Transverse colon (tissue), 4 donors: ENCODE results near the gene RAI1. TPM values are rescaled to one million over a fixed set of nuclear protein-coding genes. Genes with fewer than 3 reads are reported as not detected.

Experiments used
- DNase-seq: peaks from one replicate; pipeline ENCODE4 v3.0.0-alpha.2; 2019
- H3K27ac ChIP-seq, 4 donors: fragments of 200-600 bp; sonication (generic); 2 replicates each; pipeline ENCODE4 v1.5.1; 2016 to 2018; ENCODE audit warnings: inconsistent platforms in 4 of 4
- H3K27me3 ChIP-seq: fragments of 200-600 bp; sonication (generic); 2 replicates; pipeline ENCODE4 v1.5.1; 2017; ENCODE audit warnings: inconsistent platforms
- H3K36me3 ChIP-seq, 4 donors: fragments of 200-600 bp; sonication (generic); 2 replicates each; pipeline ENCODE4 v1.5.1; 2017 to 2019; ENCODE audit warnings: inconsistent platforms in 4 of 4
- H3K4me1 ChIP-seq, 4 donors: fragments of 200-600 bp; sonication (generic); 2 replicates each; pipeline ENCODE4 v1.5.1; 2017 to 2020; ENCODE audit warnings: inconsistent platforms in 4 of 4
- H3K4me3 ChIP-seq, 4 donors: fragments of 200-600 bp; sonication (generic); 1 replicate in 1 of 4; 2 replicates in 3 of 4; pipeline versions ENCODE4 v1.5.1 to v1.6.1; 2017 to 2019; ENCODE audit warnings: inconsistent platforms in 4 of 4
- H3K9me3 ChIP-seq, 2 donors: fragments of 200-600 bp; sonication (generic); 2 replicates each; pipeline ENCODE4 v1.5.1; 2017 to 2019; ENCODE audit warnings: inconsistent platforms in 2 of 2
- EP300 ChIP-seq: sonication (generic); formaldehyde crosslinking; IDR thresholded peaks from one replicate; pipeline ENCODE4 v1.6.1; 2017; ENCODE audit warnings: antibody characterized with exemption, low read depth
- POLR2A ChIP-seq: fragments of 450-650 bp; IDR thresholded peaks from one replicate; pipeline ENCODE4 v1.6.1; 2016; ENCODE audit warnings: antibody characterized with exemption, mild to moderate bottlenecking, moderate library complexity
- POLR2AphosphoS5 ChIP-seq, 3 donors: sonication (generic); formaldehyde crosslinking; IDR thresholded peaks; one replicate each; pipeline ENCODE4 v1.6.1; 2016; ENCODE audit warnings: antibody characterized with exemption in 3 of 3
- WGBS, 2 donors: methylation state at CpG; one replicate each; pipeline ENCODE4 v1.1.5; 2018; ENCODE audit warnings: low coverage in 1 of 2; 5-methylcytosine and 5-hydroxymethylcytosine counted together
- in situ Hi-C, 4 donors: fragments of 200-750 bp; cut with MboI; loops; one replicate each; pipeline versions ENCODE4 v1.15.0 to v1.15.1; 2017; ENCODE audit warnings: low sequenced_read_pairs in 3 of 4, low pct_ligation_motif_present in 1 of 4, low pct_unique_long_range_greater_than_20kb in 1 of 4
- intact Hi-C: fragments of 100-400 bp; cut with DNase I; formaldehyde crosslinking; loops from one replicate; pipeline ENCODE4 v1.15.1; 2023; ENCODE audit warnings: low total_unique reads
- total RNA-seq, 4 donors: library from RNA; depleted of rRNA; stranded (reverse); fragments of >200 nt; gene quantifications; one replicate each; pipeline ENCODE4 v1.1.0, GENCODE V29; 2016
- TF ChIP-seq, protein P1 (sequence below), 5 experiments: fragments of 200-600 bp in 3 of 5; fragments of 450-650 bp in 2 of 5; sonication (generic) in 3 of 5; IDR thresholded peaks; 1 replicate in 2 of 5; 2 replicates in 3 of 5; pipeline ENCODE4 v1.5.1; 2016 to 2017; ENCODE audit warnings: antibody characterized with exemption in 5 of 5, inconsistent platforms in 3 of 5, mild to moderate bottlenecking in 2 of 5, moderate library complexity in 1 of 5

RAI1 gene
- total RNA-seq, 4 donors from 2014 or later, result 14.1 to 163 (median 34.6) TPM

DNA sequence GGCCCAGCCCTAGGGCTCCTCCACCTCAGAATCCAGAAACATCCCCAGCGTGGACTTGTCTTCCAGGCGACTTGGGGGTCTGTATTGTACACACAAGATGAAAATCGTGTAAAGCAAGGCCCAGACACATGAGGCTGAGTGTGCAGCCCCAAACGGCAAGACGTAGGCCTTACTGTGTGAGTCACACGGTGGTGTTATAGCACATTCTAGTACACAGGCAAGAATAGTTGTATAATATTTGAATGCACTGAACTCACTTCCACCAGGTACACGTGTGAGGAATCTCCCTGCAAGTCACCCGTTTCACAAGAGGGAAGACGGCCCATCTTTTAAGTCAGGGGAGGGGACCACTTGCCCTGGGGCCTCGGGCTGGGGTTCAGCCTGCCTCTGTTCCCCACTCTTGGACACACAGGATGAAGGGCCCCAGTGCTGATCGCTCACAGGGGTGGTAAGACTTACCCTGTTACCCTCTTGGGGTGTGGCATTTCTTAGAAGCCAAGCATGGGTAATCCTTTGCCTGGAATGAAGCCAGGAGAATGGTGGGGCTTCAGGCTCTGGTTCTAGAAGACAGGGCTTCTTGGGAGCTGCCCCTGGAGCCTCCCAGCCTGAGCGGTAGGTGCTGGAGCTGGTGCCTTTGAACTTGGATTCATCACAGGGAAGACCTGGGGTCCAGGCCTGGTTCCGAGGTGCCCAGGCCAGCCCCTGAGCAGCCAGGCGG lies 84.3 kb downstream of the RAI1 start:
- Histone ChIP-seq H3K36me3 (no peaks in the 10 kb centered on the region), H3K4me1 (peaks cover 8 to 42% (median 25%) of the 10 kb centered on the region in 4 donors), H3K9me3 (no peaks in the 10 kb centered on the region), H3K27me3 (no peaks in the 10 kb centered on the region), H3K27ac (peak overlapping the region in 2 of 4 donors; percentile 31 to 45), H3K4me3 (no peak overlapping the region)
- TF ChIP-seq EP300 (no peak), POLR2A (no peak), POLR2AphosphoS5 (IDR thresholded peaks at IDR 0.05) (no peak)
- TF ChIP-seq, protein P1, sequence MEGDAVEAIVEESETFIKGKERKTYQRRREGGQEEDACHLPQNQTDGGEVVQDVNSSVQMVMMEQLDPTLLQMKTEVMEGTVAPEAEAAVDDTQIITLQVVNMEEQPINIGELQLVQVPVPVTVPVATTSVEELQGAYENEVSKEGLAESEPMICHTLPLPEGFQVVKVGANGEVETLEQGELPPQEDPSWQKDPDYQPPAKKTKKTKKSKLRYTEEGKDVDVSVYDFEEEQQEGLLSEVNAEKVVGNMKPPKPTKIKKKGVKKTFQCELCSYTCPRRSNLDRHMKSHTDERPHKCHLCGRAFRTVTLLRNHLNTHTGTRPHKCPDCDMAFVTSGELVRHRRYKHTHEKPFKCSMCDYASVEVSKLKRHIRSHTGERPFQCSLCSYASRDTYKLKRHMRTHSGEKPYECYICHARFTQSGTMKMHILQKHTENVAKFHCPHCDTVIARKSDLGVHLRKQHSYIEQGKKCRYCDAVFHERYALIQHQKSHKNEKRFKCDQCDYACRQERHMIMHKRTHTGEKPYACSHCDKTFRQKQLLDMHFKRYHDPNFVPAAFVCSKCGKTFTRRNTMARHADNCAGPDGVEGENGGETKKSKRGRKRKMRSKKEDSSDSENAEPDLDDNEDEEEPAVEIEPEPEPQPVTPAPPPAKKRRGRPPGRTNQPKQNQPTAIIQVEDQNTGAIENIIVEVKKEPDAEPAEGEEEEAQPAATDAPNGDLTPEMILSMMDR (IDR thresholded peaks at IDR 0.05), result no peak
- WGBS, 2 donors, result 78% methylated on average over 13 of the region's 14 CpGs; no CpG with 5 or more reads in 1 of the 2 donors
- intact Hi-C loops, result no loop called here
- in situ Hi-C loops, result no loop called here
- no peak for DNase-seq

DNA sequence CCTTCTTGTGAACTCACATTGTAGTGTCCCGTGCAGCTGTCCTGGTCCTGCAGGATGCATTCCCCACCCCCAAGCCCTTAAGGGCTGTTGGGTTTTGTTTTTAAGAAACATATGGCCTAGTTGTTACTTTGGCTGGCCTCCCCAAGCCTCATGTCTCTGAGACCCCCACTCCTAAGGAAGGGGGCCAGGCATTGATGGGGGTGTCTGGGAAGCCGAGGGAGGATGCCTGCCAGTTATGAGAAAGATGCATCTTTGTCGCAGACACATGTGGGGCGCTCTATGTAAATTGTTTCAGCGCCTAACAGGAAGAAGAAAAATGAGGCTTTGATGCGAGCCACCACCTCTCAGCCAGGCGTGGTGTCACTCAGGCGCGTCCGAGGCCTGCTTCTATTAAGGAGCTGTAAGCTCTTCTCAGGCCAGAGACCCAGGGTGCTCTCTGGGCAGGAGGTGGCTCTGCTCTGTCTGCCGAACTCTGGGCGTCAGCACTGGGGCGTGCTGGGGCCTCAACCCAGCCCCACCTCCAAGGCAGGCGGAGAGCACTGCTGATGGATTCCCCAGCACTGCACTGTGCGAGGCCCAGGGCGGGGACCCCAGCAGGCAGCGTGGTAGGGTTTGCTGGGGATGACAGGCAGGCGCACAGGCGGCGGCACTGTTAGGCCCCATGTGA lies 85.0 kb downstream of the RAI1 start:
- peaks cover 8 to 47% (median 28%) of the 10 kb centered on the region in 4 donors for H3K4me1 ChIP-seq

GRCh38 chr17:17766744-17767120 lies 85.5 kb downstream of the RAI1 start:
- H3K4me3 ChIP-seq, result no peak overlapping the region
- no peak for DNase-seq
- in situ Hi-C loops (no loop called here), intact Hi-C loops (no loop called here)
- WGBS, 2 donors, result 92% methylated on average over 4 of the region's 4 CpGs; no CpG with 5 or more reads in 1 of the 2 donors
- TF ChIP-seq, protein P1 (IDR thresholded peaks at IDR 0.05), result no peak
- TF ChIP-seq POLR2A, result no peak
- TF ChIP-seq EP300, result no peak
- TF ChIP-seq POLR2AphosphoS5 (IDR thresholded peaks at IDR 0.05), result no peak
- H3K27me3 ChIP-seq, result no peaks in the 10 kb centered on the region
- no peaks in the 10 kb centered on the region for H3K9me3 ChIP-seq
- peak overlapping the region; percentile 18 to 45 (median 28) for H3K27ac ChIP-seq
- peaks cover 8 to 47% (median 28%) of the 10 kb centered on the region in 4 donors for H3K4me1 ChIP-seq
- no peaks in the 10 kb centered on the region for H3K36me3 ChIP-seq

More for the DNA sequence above, 85.0 kb downstream of the RAI1 start:
- DNase-seq, result no peak
- no peaks in the 10 kb centered on the region for H3K9me3 ChIP-seq
- TF ChIP-seq POLR2A (no peak), EP300 (no peak), POLR2AphosphoS5 (IDR thresholded peaks at IDR 0.05) (no peak)
- TF ChIP-seq, protein P1 (IDR thresholded peaks at IDR 0.05), result no peak
- no peak overlapping the region for H3K4me3 ChIP-seq
- no peaks in the 10 kb centered on the region for H3K27me3 ChIP-seq
- no peaks in the 10 kb centered on the region for H3K36me3 ChIP-seq
- 70 to 74% methylated on average over 6 to 20 of the region's 20 CpGs for WGBS, 2 donors
- in situ Hi-C loops (no loop called here), intact Hi-C loops (no loop called here)
- H3K27ac ChIP-seq, result peak overlapping the region; percentile 18 to 45 (median 28)

GRCh38 chr17:17767154-17767869 lies 86.1 kb downstream of the RAI1 start:
- Histone ChIP-seq H3K27me3 (no peaks in the 10 kb centered on the region), H3K4me1 (peaks cover 8 to 47% (median 28%) of the 10 kb centered on the region in 4 donors), H3K4me3 (no peak overlapping the region), H3K27ac (peak overlapping the region in 3 of 4 donors; percentile 18 to 31 (median 26)), H3K9me3 (no peaks in the 10 kb centered on the region), H3K36me3 (no peaks in the 10 kb centered on the region)
- no peak for DNase-seq
- intact Hi-C loops, result no loop called here
- 75 to 88% methylated on average over 3 to 7 of the region's 7 CpGs for WGBS, 2 donors
- in situ Hi-C loops, result no loop called here
- TF ChIP-seq POLR2AphosphoS5 (IDR thresholded peaks at IDR 0.05) (no peak), POLR2A (no peak), EP300 (no peak)
- TF ChIP-seq, protein P1 (IDR thresholded peaks at IDR 0.05), result no peak
